Thyroid gland (tissue), 4 donors: ENCODE results near the gene OR6A2.

Source experiments
- CTCF ChIP-seq, 6 experiments: fragments of 200-600 bp in 3 of 6; fragments of 450-650 bp in 3 of 6; sonication (generic) in 3 of 6; IDR thresholded peaks; one replicate each; pipeline ENCODE4 v1.5.1; 2016 to 2019; ENCODE audit warnings: antibody characterized with exemption in 6 of 6, mild to moderate bottlenecking in 2 of 6, inconsistent platforms in 1 of 6, moderate library complexity in 1 of 6
- POLR2A ChIP-seq, 2 donors: fragments of 450-650 bp; IDR thresholded peaks; one replicate each; pipeline ENCODE4 v1.6.1; 2017; ENCODE audit warnings: antibody characterized with exemption in 2 of 2, mild to moderate bottlenecking in 2 of 2, moderate library complexity in 1 of 2

GRCh38 chr11:6812390-6813005 lies 13.0 kb upstream of the OR6A2 start:
- TF ChIP-seq CTCF (IDR thresholded peaks at IDR 0.05) (peak; percentile 38 to 93 (median 58)), POLR2A (IDR thresholded peaks at IDR 0.05) (no peak)
